IMR-90 (cell line): ENCODE data around the gene SLC12A6. TPM values are rescaled to one million over a fixed set of nuclear protein-coding genes. Genes with fewer than 3 reads are reported as not detected.

Experiments
- ATAC-seq: fragments of 200-7000 bp; cut with Tn5 transposase; 2 replicates; pipeline ENCODE4 v1.9.1; 2020; ENCODE audit warnings: low read depth, mild to moderate bottlenecking, moderate library complexity
- BruUV-seq: library from RNA; stranded (reverse); fragments of 400-500 nt; replicated peaks from 2 replicates; lab custom pipeline; 2021; lab: Mats Ljungman, UMichigan
- CTCF ChIA-PET: fragments of 300-600 bp; formaldehyde crosslinking; extraction: SDS; loops from one replicate; lab custom pipeline; 2021; ENCODE audit warnings: antibody characterized with exemption; lab: Yijun Ruan, JAX
- POLR2A ChIA-PET: fragments of 300-600 bp; sonication (Branson Sonifier 250); formaldehyde crosslinking; loops from one replicate; lab custom pipeline; 2022; ENCODE audit warnings: antibody characterized with exemption; ENCODE audit not compliant: unreplicated experiment; lab: Charles Lee
- DNase-seq: peaks from one replicate; pipeline ENCODE4 v3.0.0; 2013
- H2AFZ ChIP-seq: replicated peaks from 2 replicates; pipeline ENCODE3; 2013; ENCODE audit warnings: low read length, mild to moderate bottlenecking; ENCODE audit not compliant: poor library complexity
- H2AK5ac ChIP-seq: 2 replicates; pipeline ENCODE4 v1.6.1; 2013; ENCODE audit warnings: low read depth, low read length, inconsistent platforms
- H2AK9ac ChIP-seq: replicated peaks from 2 replicates; pipeline ENCODE3; 2013; ENCODE audit warnings: mild to moderate bottlenecking, low read depth, low read length, moderate library complexity; ENCODE audit not compliant: poor library complexity
- H2BK120ac ChIP-seq: 2 replicates; pipeline ENCODE4 v1.6.1; 2013; ENCODE audit warnings: low read depth, low read length, inconsistent platforms
- H2BK15ac ChIP-seq: 3 replicates; pipeline ENCODE4 v1.6.1; 2013; ENCODE audit warnings: low read depth, low read length, inconsistent platforms
- H2BK20ac ChIP-seq: 2 replicates; pipeline ENCODE4 v1.6.1; 2013; ENCODE audit warnings: low read depth, mild to moderate bottlenecking, inconsistent platforms, low read length, moderate library complexity
- H2BK5ac ChIP-seq: 2 replicates; pipeline ENCODE4 v1.6.1; 2013; ENCODE audit warnings: mild to moderate bottlenecking, low read depth, low read length, inconsistent platforms; ENCODE audit not compliant: poor library complexity, severe bottlenecking
- H3K14ac ChIP-seq: replicated peaks from 2 replicates; pipeline ENCODE4 v1.6.1; 2013; ENCODE audit warnings: low read depth, low read length, inconsistent platforms
- H3K18ac ChIP-seq: 2 replicates; pipeline ENCODE4 v1.6.1; 2013; ENCODE audit warnings: low read depth, low read length, control low read depth
- H3K23ac ChIP-seq: 2 replicates; pipeline ENCODE4 v1.6.1; 2013; ENCODE audit warnings: low read depth, low read length, inconsistent platforms
- H3K27ac ChIP-seq: 2 replicates; pipeline ENCODE4 v1.5.1; 2013; ENCODE audit warnings: mild to moderate bottlenecking, control low read depth, low read length; ENCODE audit not compliant: insufficient read depth
- H3K27me3 ChIP-seq: 2 replicates; pipeline ENCODE4 v1.6.1; 2013; ENCODE audit warnings: low read length; ENCODE audit not compliant: control insufficient read depth, insufficient read depth
- H3K36me3 ChIP-seq: 2 replicates; pipeline ENCODE4 v1.6.1; 2013; ENCODE audit warnings: low read length, mixed read lengths; ENCODE audit not compliant: control insufficient read depth, insufficient read depth
- H3K4ac ChIP-seq: 2 replicates; pipeline ENCODE4 v1.6.1; 2013; ENCODE audit warnings: low read depth, low read length, inconsistent platforms
- H3K4me1 ChIP-seq: 2 replicates; pipeline ENCODE4 v1.6.1; 2013; ENCODE audit warnings: low read length, mixed read lengths; ENCODE audit not compliant: control insufficient read depth, insufficient read depth
- H3K4me2 ChIP-seq: 2 replicates; pipeline ENCODE4 v1.6.1; 2013; ENCODE audit warnings: low read depth, mild to moderate bottlenecking, control low read depth, low read length, moderate library complexity
- H3K4me3 ChIP-seq: 2 replicates; pipeline ENCODE4 v1.5.1; 2013; ENCODE audit warnings: low read depth, mild to moderate bottlenecking, control low read depth, low read length, moderate library complexity; ENCODE audit not compliant: insufficient read depth
- H3K56ac ChIP-seq: 2 replicates; pipeline ENCODE4 v1.6.1; 2013; ENCODE audit warnings: low read length, inconsistent platforms; ENCODE audit not compliant: insufficient read depth; ENCODE audit errors: extremely low read depth
- H3K79me1 ChIP-seq, 2 experiments: 2 replicates each; pipeline ENCODE4 v1.6.1; 2013; ENCODE audit warnings: low read length in 2 of 2, inconsistent platforms in 1 of 2, low read depth in 1 of 2
- H3K9ac ChIP-seq: 2 replicates; pipeline ENCODE4 v1.6.1; 2013; ENCODE audit warnings: low read depth, low read length, control low read depth
- H3K9me1 ChIP-seq: 2 replicates; pipeline ENCODE4 v1.6.1; 2013; ENCODE audit warnings: low read length, inconsistent platforms; ENCODE audit not compliant: insufficient read depth
- H3K9me3 ChIP-seq: 2 replicates; pipeline ENCODE4 v1.6.1; 2013; ENCODE audit warnings: low read length; ENCODE audit not compliant: control insufficient read depth, insufficient read depth
- H4K20me1 ChIP-seq: 2 replicates; pipeline ENCODE4 v1.6.1; 2013; ENCODE audit warnings: low read length, inconsistent platforms; ENCODE audit not compliant: insufficient read depth
- H4K5ac ChIP-seq: 2 replicates; pipeline ENCODE4 v1.6.1; 2013; ENCODE audit warnings: mild to moderate bottlenecking, low read depth, low read length, control low read depth
- H4K8ac ChIP-seq, 2 experiments: 2 replicates each; pipeline ENCODE4 v1.6.1; 2013; ENCODE audit warnings: low read depth in 2 of 2, low read length in 2 of 2, control low read depth in 1 of 2, inconsistent platforms in 1 of 2
- H4K91ac ChIP-seq: 2 replicates; pipeline ENCODE4 v1.6.1; 2013; ENCODE audit warnings: low read depth, low read length, inconsistent platforms; ENCODE audit not compliant: insufficient read depth
- CEBPB ChIP-seq: IDR thresholded peaks from 2 replicates; pipeline ENCODE4 v1.6.1; 2012; ENCODE audit warnings: low read depth, low read length, improper control_type of control experiment
- CHD1 ChIP-seq: IDR thresholded peaks from 2 replicates; pipeline ENCODE4 v1.6.1; 2012; ENCODE audit warnings: low read depth, low read length, improper control_type of control experiment
- FOS ChIP-seq: fragments of 150-350 bp; IDR thresholded peaks from 2 replicates; pipeline ENCODE4 v1.6.1; 2016; ENCODE audit warnings: low read depth, low read length
- NFE2L2 ChIP-seq: fragments of 150-350 bp; IDR thresholded peaks from 2 replicates; pipeline ENCODE4 v1.6.1; 2016; ENCODE audit warnings: low read depth, mild to moderate bottlenecking, low read length
- RAD21 ChIP-seq: IDR thresholded peaks from 2 replicates; pipeline ENCODE4 v1.6.1; 2012; ENCODE audit warnings: low read length, improper control_type of control experiment
- RCOR1 ChIP-seq: IDR thresholded peaks from 2 replicates; pipeline ENCODE4 v1.6.1; 2012; ENCODE audit warnings: mild to moderate bottlenecking, low read length, improper control_type of control experiment; ENCODE audit not compliant: insufficient replicate concordance
- RFX5 ChIP-seq: IDR thresholded peaks from 2 replicates; pipeline ENCODE4 v1.8.0; 2012; ENCODE audit warnings: low read depth, mild to moderate bottlenecking, low read length, moderate library complexity
- SMC3 ChIP-seq: fragments of 150-350 bp; IDR thresholded peaks from 2 replicates; pipeline ENCODE4 v1.6.1; 2016; ENCODE audit warnings: low read depth, mild to moderate bottlenecking, antibody characterized with exemption, low read length, moderate library complexity
- WGBS, 2 experiments: methylation state at CpG; one replicate each; pipeline versions ENCODE4 v1.1.5 to v1.1.7; 2013; ENCODE audit warnings: missing lambda C conversion rate in 2 of 2; ENCODE audit not compliant: insufficient read length in 1 of 2; ENCODE audit errors: extremely low coverage in 2 of 2; 5-methylcytosine and 5-hydroxymethylcytosine counted together
- dilution Hi-C: fragments of 300-500 bp; cut with HindIII; formaldehyde crosslinking; loops from one replicate; pipeline ENCODE4 v1.14.3; 2018; ENCODE audit warnings: low sequenced_read_pairs; ENCODE audit not compliant: unreplicated experiment
- in situ Hi-C: fragments of 300-500 bp; cut with MboI; formaldehyde crosslinking; loops from 3 replicates; pipeline ENCODE4 v1.14.3; 2019; ENCODE audit warnings: low sequenced_read_pairs, inconsistent platforms, mixed read lengths
- intact Hi-C: fragments of 100-400 bp; cut with micrococcal nuclease; formaldehyde crosslinking; loops from 2 replicates; pipeline ENCODE4 v1.10.0; 2022
- polyA plus RNA-seq, 3 experiments: library from polyadenylated mRNA; depleted of rRNA; stranded (reverse); fragments of >200 nt; gene quantifications; 2 replicates each; pipeline ENCODE4 v1.2.3, GENCODE V29; 2012; ENCODE audit warnings: low replicate concordance in 1 of 3
- total RNA-seq: library from RNA; depleted of rRNA; stranded (reverse); fragments of >200 nt; gene quantifications from 2 replicates; pipeline ENCODE4 v1.2.3, GENCODE V29; 2012
- TF ChIP-seq, protein P1 (sequence below): fragments of 150-350 bp; IDR thresholded peaks from 2 replicates; pipeline ENCODE4 v1.6.1; 2017; ENCODE audit warnings: mild to moderate bottlenecking, antibody characterized with exemption, low read length, low read depth
- TF ChIP-seq, protein P2 (sequence below): conservative IDR thresholded peaks from 2 replicates; pipeline ENCODE4 v1.5.1; 2012; ENCODE audit warnings: mild to moderate bottlenecking, low read depth, low read length, improper control_type of control experiment
- TF ChIP-seq, protein P3 (sequence below): fragments of 150-350 bp; IDR thresholded peaks from 2 replicates; pipeline ENCODE4 v1.6.1; 2016; ENCODE audit warnings: low read depth, mild to moderate bottlenecking, low read length, moderate library complexity, borderline replicate concordance

Gene SLC12A6
- total and polyA plus RNA-seq, 2 of the 4 experiments (the other 2 are of a cell fraction) = 7.7 to 10.2 TPM

DNA sequence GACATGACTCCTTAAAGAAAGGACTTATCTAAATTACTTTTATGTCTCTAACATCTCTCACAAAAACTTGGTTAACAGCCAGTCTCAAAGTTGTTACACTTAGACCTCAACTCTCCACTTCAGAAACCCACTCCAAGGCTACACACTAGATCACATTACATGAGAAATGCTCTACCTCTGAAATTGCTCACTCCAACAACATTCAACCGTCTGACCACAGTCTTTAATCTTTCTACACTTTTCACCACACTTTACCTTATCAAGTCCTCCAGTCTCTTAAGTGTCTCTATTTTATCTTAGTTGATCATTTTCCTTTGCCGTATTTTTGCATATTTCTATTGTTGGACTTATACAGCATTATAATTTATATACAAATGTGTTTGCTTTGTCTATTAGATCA, 5.8 kb downstream of the SLC12A6 start:
- H2AK9ac ChIP-seq = no peak overlapping the region
- peaks cover under 1 to 5% of the 10 kb centered on the region in 2 experiments; a peak in 3 of 4 replicates for H3K79me1 ChIP-seq
- dilution Hi-C loops = no loop called here
- H3K56ac ChIP-seq = no peak overlapping the region
- no peak overlapping the region for H3K4me3 ChIP-seq
- no peak overlapping the region for H2BK5ac ChIP-seq
- no peak overlapping the region for H3K4me2 ChIP-seq
- no peak overlapping the region for H4K91ac ChIP-seq
- H4K8ac ChIP-seq = no peak overlapping the region
- H3K14ac ChIP-seq = no peak overlapping the region
- H2BK20ac ChIP-seq = no peak overlapping the region
- in situ Hi-C loops = no loop called here
- H3K9me1 ChIP-seq = no peaks in the 10 kb centered on the region
- no peak overlapping the region for H2AK5ac ChIP-seq
- H4K20me1 ChIP-seq = no peaks in the 10 kb centered on the region
- H3K27ac ChIP-seq = no peak overlapping the region
- H3K4me1 ChIP-seq = peaks cover 4% of the 10 kb centered on the region
- H3K9me3 ChIP-seq = no peaks in the 10 kb centered on the region
- intact Hi-C loops = no loop called here
- POLR2A ChIA-PET = no interaction called here
- no peak overlapping the region for H3K4ac ChIP-seq
- no peak overlapping the region for H2BK120ac ChIP-seq
- H3K23ac ChIP-seq = no peak overlapping the region
- no TSS peak for BruUV-seq
- no peak overlapping the region for H2BK15ac ChIP-seq
- WGBS, 2 experiments = 86 to 100% methylated on average over 1 of the region's 2 CpGs
- TF ChIP-seq, protein P1, sequence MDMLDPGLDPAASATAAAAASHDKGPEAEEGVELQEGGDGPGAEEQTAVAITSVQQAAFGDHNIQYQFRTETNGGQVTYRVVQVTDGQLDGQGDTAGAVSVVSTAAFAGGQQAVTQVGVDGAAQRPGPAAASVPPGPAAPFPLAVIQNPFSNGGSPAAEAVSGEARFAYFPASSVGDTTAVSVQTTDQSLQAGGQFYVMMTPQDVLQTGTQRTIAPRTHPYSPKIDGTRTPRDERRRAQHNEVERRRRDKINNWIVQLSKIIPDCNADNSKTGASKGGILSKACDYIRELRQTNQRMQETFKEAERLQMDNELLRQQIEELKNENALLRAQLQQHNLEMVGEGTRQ = no peak
- TF ChIP-seq NFE2L2 (no peak), RFX5 (no peak), CHD1 (no peak), RAD21 (no peak), SMC3 (no peak), CEBPB (no peak), RCOR1 (no peak), FOS (no peak)
- TF ChIP-seq, protein P2, sequence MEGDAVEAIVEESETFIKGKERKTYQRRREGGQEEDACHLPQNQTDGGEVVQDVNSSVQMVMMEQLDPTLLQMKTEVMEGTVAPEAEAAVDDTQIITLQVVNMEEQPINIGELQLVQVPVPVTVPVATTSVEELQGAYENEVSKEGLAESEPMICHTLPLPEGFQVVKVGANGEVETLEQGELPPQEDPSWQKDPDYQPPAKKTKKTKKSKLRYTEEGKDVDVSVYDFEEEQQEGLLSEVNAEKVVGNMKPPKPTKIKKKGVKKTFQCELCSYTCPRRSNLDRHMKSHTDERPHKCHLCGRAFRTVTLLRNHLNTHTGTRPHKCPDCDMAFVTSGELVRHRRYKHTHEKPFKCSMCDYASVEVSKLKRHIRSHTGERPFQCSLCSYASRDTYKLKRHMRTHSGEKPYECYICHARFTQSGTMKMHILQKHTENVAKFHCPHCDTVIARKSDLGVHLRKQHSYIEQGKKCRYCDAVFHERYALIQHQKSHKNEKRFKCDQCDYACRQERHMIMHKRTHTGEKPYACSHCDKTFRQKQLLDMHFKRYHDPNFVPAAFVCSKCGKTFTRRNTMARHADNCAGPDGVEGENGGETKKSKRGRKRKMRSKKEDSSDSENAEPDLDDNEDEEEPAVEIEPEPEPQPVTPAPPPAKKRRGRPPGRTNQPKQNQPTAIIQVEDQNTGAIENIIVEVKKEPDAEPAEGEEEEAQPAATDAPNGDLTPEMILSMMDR = no peak
- TF ChIP-seq, protein P3, sequence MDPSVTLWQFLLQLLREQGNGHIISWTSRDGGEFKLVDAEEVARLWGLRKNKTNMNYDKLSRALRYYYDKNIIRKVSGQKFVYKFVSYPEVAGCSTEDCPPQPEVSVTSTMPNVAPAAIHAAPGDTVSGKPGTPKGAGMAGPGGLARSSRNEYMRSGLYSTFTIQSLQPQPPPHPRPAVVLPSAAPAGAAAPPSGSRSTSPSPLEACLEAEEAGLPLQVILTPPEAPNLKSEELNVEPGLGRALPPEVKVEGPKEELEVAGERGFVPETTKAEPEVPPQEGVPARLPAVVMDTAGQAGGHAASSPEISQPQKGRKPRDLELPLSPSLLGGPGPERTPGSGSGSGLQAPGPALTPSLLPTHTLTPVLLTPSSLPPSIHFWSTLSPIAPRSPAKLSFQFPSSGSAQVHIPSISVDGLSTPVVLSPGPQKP = no peak
- ATAC-seq (no peak), DNase-seq (no peak)
- H3K36me3 ChIP-seq = no peaks in the 10 kb centered on the region
- H4K5ac ChIP-seq = no peak overlapping the region
- CTCF ChIA-PET = no interaction called here
- H3K18ac ChIP-seq = no peak overlapping the region
- no peaks in the 10 kb centered on the region for H3K27me3 ChIP-seq
- no peak overlapping the region for H2AFZ ChIP-seq
- no peak overlapping the region for H3K9ac ChIP-seq
